Fibroblast of skin of right quadriceps (primary cell): Measurements from ENCODE around the gene LOXL4.

Source experiments
- DNase-seq: peaks from one replicate; pipeline ENCODE4 v3.0.0-alpha.2; 2013

Gene LOXL4

GRCh38 chr10:98263088-98263487, 4.9 kb downstream of the LOXL4 start:
- DNase-seq, result no peak

DNA sequence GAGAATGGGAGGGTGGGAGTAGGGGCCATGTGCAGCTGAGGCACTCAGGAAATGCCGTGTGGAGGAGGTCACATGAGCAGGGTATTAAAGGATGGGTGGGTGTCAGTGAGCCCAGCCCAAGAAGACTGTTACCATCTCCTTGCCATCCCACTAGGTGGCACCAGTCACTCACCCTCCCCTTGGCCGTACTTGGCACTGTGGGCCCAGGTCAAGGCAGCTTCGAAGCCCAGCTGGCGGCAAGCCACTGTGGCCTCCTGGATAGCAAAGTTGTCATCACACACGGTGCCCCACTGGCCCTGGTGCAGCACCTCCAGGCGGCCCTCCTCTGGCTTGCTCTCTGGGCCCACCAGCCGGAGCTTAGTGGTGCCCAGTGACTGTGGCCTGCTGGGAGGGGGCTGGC, 5.4 kb downstream of the LOXL4 start:
- DNase-seq, result peak; percentile 19

GRCh38 chr10:98261436-98262277, 6.3 kb downstream of the LOXL4 start:
- DNase-seq, result no peak

DNA sequence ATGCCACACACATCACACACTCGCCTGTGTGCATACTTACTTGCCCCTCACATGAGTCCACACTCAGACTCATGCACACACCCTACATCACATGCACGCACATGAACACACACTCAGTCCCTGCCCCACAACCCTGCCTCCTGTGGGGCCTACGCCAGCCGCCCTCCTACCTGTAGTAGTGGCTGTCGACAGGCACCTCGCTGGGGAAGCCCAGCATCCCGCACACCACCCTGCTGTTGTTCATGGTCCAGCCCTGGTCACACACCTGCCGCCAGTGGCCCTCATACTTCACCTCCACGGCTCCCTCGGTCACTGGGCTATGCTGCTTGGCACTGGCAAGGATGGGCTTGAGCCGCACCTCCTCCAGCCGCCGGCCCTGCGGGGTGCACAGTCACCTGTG, 7.2 kb downstream of the LOXL4 start:
- DNase-seq, result no peak

DNA sequence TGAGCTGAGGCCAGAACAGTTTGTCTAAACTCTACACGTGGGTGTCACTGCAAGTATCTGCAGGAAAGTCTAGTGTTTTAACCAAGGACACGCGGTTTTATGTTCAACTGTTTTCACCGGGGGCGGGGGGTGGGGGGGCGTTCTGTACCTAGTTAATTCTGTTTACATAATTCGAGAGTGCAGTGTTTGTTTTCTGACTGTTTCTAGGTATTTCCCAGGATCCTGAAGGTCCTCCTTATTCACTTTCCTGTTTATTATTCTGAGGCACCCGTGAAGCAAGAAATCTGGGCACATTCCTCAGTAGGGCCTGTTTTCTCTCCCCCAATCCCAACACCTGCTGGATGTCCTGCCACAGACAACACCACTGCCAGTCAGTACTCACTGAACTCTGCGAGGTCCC, 7.6 kb downstream of the LOXL4 start:
- DNase-seq, result no peak

DNA sequence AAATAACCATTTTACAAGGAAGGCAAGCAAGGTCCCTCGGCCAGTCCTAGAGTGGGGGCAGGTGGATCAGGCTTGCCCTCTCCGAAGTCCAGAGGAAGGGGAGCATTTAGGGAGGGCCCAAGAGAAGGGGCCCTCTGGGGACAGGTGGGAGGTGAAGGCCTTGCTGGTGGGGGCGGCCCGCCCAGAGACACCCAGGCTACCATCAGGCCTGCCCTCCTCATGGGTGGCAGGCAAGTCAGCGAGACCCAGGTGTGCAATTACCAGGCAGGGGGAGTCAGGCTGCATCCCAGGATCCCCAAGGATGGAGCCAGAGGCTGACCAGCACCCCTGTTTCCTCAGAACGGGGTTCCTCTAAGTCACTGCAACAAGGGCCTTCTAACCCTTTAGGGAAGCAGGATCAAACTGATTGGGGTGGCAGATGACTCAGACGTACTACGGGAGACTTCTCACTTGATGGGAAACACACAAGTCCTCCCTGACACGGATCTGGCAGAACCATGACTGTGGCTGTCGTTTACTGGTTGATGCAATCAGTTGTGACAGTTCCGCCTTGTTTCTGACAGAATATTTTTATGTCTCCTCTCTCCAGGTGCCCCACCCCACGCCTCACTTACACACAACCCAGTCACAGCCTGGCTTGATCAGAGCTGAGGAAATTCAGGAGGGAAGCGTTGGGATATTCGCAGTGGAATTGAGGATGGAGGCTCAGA, 8.2 kb downstream of the LOXL4 start:
- DNase-seq, result peak; percentile 30

DNA sequence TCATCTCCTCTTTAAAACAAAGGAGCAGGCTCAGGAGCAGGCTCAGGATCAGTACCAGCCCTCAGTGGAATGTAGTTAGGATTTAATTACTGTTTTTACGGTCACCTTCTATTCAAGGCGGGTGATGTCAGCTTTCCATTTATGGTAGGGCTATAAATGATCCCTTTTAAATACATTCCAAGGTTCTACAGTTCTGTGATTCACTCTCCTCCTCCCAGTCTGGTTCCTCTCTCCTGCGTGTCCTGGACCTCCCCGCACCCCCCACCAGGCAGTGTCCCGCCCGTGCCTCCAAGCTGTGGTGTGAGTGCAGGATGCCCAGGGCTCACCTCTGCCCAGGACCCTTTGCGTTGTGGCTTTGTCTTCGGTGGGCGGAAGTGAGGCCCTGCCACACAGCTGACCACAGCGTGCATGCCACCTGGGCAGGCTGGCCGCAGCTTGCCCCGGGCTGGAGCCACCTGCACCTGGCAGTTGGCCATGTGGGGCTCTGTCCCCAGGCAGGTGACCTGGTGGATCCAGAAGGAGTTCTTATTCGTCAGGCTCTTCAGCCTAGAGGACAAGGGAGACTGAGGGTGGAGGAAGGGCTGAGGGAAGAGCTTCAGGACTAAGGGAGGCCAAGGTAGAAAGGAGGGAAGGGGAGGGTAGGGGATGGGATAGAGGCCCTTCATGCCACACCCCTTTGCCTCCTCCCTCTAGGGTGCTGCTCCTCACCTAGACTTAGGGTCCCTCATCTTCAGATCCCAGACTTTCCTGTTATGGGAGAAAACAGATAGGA, 9.1 kb downstream of the LOXL4 start:
- peak; percentile 37 for DNase-seq

DNA sequence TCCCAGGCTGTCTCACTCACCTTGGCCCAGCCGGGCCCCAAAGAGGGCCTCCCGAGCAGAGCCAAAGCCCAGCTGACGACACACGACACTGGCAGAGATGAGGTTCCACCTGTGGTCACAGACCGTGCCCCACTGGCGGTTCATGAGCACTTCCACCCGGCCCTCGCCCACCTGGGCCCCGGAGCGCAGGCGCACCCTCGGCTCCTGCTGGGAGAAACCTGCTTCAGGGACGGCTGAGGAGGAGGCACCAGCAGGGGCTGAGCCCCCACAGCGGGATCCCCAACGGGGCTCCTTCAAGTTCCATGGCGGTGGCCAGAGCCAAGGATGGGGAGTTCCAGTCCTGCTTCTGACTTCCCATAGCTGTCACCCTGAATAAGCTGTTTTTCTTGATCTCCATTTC, 10.0 kb downstream of the LOXL4 start:
- DNase-seq, result no peak

- DNase-seq, result no peak
Measured at GRCh38 chr10:98257198-98257597, 10.8 kb downstream of the LOXL4 start.

GRCh38 chr10:98256692-98257091, 11.3 kb downstream of the LOXL4 start:
- DNase-seq, result no peak

DNA sequence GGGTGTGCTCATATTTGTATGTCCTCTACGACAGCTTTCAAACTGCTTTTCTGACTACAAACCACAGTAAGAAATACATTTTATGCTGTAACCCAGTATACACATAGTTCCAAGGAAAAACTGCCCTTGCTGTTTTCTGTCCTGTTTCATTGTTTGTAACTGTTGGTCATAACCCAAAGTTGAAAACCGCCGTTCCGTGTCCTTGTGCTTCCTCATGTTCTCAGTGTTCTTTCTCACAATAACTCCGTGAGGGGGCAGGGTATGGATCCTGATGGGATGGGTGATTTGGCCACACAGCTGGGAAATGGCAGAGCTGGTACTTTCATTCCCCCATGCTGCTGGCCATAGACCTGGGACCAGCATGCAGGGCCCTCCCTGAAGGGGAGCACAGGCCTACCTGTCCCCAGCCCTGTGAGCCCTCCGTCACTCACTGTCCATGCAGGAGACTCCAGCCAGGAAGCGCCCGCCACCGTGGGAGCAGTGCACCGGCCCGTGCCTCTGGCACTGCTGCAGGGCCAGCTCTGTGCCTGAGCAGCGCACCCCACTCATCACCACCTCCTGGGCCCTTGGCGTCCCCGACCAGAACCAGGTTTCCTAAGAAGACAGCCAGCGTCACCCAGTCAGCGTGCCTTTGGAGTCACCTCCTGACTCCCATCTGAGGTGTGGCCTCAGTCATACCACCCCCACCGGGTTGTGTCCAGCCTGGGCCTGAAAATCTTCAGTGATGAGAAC, 12.7 kb downstream of the LOXL4 start:
- no peak for DNase-seq

GRCh38 chr10:98254234-98254974, 13.6 kb downstream of the LOXL4 start:
- no peak for DNase-seq

- DNase-seq, result no peak
Measured at GRCh38 chr10:98253499-98253898, 14.5 kb downstream of the LOXL4 start.

GRCh38 chr10:98252464-98252863, 15.5 kb downstream of the LOXL4 start:
- DNase-seq, result no peak

DNA sequence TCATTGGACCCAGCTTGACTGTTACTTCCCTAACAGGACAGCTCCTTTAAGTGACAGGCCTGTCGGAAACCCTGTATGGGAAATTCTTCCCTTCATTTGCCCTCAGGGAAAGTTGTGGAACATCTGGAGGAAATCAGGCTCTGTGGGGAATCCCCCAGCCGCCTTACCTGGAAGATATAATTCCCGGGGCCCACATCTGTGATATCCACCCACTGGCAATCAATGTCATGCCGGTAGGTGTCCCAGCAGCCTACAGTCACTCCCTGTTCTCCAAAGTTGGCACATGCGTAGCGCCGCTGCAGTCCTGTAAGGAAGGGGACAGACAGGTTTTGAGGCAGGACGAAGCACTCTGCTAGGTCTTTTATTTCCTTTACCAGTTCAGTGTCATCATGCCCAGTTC, 16.6 kb downstream of the LOXL4 start:
- no peak for DNase-seq

- no peak for DNase-seq
Measured at GRCh38 chr10:98249134-98249533, 18.9 kb downstream of the LOXL4 start.

DNA sequence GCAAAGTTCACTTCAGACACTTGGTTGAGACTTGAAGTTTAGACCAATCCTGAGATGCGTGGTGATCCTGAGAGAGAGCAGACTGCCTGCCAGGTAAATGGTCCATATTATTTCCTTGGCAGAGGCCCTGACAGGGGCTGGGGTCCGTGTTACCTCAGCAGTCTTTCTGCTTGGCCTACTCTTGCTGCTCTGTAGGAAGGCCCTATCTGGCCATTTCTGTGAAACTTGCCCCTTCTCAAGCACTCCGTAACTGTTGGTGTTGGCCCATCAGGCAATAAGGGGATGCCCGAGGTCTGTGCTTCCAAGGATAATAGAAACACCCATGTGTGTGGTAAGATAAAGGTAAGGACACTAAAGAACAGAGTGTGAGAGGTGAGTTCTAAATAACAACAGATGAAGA, 20.0 kb downstream of the LOXL4 start:
- DNase-seq, result no peak

- DNase-seq, result peak; percentile 78
Measured at GRCh38 chr10:98246911-98247805, 20.8 kb downstream of the LOXL4 start.

DNA sequence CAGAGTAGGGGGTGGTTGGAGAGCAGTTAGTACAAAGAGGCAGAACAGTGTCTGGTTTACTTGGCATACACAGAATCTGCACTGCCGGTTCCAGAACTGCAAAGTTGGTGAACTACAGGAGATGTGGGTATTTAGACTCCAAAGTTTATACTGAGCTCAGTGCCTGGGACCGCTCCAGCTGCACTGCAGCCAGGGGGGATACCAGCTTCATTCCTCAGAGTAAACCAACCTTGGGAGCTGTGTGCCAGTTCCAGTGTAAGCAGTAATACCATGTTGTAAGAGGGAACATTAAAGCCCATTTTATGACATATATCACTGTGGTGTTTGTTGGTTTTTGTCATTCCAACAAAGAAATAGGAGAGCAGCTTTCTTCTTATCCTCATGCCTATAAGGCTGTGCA, 23.4 kb downstream of the LOXL4 start:
- no peak for DNase-seq

DNA sequence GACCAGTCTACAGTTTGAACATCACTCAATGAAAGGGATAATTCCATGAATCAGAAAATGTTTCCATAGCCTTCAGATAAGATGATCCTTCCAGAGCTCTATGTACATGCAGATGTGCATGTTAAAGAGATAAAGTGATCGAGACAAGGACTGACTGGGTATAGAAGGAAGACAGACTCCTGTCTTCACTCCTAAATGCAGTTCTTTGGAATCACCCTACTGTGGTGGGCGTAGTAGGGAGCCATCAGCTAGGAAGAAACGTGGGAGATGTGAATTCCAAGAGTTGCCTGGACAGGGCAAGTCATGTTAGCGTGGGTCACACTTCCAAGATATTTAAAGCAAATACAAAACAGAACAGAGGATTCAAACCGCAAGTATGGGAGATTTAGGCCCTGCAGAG, 23.9 kb downstream of the LOXL4 start:
- no peak for DNase-seq

GRCh38 chr10:98242823-98243222, 25.2 kb downstream of the LOXL4 start:
- DNase-seq, result peak; percentile 41
